Measurements from ENCODE around the gene PTHLH.

The PTHLH gene

DNA sequence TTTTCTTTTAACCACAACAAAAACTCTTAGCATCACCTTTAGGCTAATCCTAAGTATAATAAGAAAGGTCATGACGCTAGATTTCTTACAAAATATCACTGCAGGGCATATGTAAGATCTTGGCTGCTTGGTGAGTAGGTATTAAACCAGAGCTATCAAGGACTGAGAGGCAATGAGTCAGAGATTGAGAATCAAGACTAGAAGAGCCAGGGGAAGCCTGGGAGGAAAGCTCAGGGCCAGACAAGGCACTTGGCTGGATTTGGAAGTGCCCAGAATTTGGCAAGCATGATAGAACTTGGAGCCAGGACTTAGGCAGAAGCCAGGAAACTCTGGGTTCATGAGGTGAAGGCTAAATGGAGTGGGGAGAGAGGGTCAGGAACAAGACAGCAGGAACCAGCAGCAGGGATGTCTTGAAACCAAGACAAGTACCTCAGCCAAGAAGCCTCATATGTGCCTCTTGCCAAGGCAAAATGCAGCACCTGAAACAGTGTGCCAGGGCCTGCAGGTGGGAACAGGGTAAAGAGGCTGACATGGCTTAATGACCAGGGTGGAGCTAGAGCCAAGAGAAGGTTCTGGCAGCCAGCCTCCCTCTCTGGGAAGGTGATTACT, 49.9 kb downstream of the PTHLH start:
- Histone ChIP-seq H3K27me3 (ENCODE audit: control insufficient read depth in 1 of 2, insufficient read depth in 2 of 2, low read length in 2 of 2) (no peaks in the 10 kb centered on the region), H3K4me3 (ENCODE audit: low read depth in 1 of 2, low read length in 2 of 2) (no peak overlapping the region), H3K27ac (ENCODE audit: low read depth, low read length) (no peak overlapping the region), H3K4me1 (ENCODE audit: control insufficient read depth in 1 of 2, insufficient read depth in 2 of 2, low read length in 2 of 2) (no peaks in the 10 kb centered on the region), H3K36me3 (ENCODE audit: control insufficient read depth in 1 of 2, insufficient read depth in 2 of 2, low read length in 2 of 2) (no peaks in the 10 kb centered on the region), H3K9ac (ENCODE audit: low read depth in 1 of 2, low read length in 2 of 2) (no peak overlapping the region), H3K9me3 (ENCODE audit: control insufficient read depth in 1 of 2, low read length in 2 of 2) (no peaks in the 10 kb centered on the region)

DNA sequence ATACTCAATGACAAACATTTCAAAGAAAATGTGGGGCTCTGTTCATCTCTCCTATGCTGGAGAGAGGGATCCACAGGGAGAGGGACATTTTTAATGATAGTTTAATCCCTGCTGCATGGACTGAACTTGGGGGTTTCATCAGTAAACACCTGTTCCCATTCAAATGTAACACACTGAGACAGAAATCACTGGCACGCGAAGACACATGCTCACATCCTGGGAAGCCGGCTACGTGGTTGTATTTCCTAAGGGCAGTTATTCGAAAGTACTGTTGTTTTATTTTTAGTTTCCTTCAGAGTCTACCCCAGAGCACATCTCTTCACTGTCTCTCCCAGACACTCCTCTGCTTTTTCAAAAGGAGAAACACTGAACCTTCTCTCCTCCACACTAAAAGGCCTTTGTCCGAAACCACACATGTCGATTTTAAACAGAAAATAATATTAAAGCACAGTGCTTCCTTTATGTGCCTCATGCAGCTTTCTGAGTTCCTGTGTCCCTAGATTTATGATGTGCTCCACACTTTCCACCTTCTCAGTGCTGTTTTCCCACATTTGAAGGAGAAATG, 52.8 kb downstream of the PTHLH start:
- Histone ChIP-seq H3K9ac (ENCODE audit: low read depth in 1 of 2, low read length in 2 of 2) (no peak overlapping the region), H3K27me3 (ENCODE audit: control insufficient read depth in 1 of 2, insufficient read depth in 2 of 2, low read length in 2 of 2) (no peaks in the 10 kb centered on the region), H3K4me1 (ENCODE audit: control insufficient read depth in 1 of 2, insufficient read depth in 2 of 2, low read length in 2 of 2) (no peaks in the 10 kb centered on the region), H3K36me3 (ENCODE audit: control insufficient read depth in 1 of 2, insufficient read depth in 2 of 2, low read length in 2 of 2) (no peaks in the 10 kb centered on the region), H3K4me3 (ENCODE audit: low read depth in 1 of 2, low read length in 2 of 2) (no peak overlapping the region), H3K27ac (ENCODE audit: low read depth, low read length) (no peak overlapping the region), H3K9me3 (ENCODE audit: control insufficient read depth in 1 of 2, low read length in 2 of 2) (no peaks in the 10 kb centered on the region)

DNA sequence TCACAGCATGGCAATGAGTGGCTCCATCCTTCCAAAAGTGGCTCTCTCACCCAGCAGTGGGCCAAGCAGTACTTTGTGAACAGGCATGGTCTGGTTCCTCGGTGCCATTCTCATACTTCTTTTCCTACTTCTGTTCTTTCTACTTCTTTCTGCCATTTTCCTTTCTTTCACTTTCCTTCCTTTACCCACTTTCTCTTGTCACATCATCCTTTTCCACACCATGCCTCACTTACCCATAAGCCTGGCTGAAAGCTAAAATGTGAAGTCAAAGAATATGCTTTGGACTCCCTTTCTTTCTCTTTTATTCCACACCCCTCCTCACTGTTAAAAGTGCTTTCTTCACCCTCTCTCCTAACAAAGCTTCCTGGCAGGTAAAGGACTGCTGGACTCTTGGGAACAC, 57.0 kb downstream of the PTHLH start:
- H3K36me3 ChIP-seq (ENCODE audit: control insufficient read depth in 1 of 2, insufficient read depth in 2 of 2, low read length in 2 of 2) = no peaks in the 10 kb centered on the region
- H3K4me3 ChIP-seq (ENCODE audit: low read depth in 1 of 2, low read length in 2 of 2) = no peak overlapping the region
- H3K9ac ChIP-seq (ENCODE audit: low read depth in 1 of 2, low read length in 2 of 2) = no peak overlapping the region
- H3K9me3 ChIP-seq (ENCODE audit: control insufficient read depth in 1 of 2, low read length in 2 of 2) = no peaks in the 10 kb centered on the region
- no peaks in the 10 kb centered on the region for H3K4me1 ChIP-seq (ENCODE audit: control insufficient read depth in 1 of 2, insufficient read depth in 2 of 2, low read length in 2 of 2)
- no peak overlapping the region for H3K27ac ChIP-seq (ENCODE audit: low read depth, low read length)
- no peaks in the 10 kb centered on the region for H3K27me3 ChIP-seq (ENCODE audit: control insufficient read depth in 1 of 2, insufficient read depth in 2 of 2, low read length in 2 of 2)

DNA sequence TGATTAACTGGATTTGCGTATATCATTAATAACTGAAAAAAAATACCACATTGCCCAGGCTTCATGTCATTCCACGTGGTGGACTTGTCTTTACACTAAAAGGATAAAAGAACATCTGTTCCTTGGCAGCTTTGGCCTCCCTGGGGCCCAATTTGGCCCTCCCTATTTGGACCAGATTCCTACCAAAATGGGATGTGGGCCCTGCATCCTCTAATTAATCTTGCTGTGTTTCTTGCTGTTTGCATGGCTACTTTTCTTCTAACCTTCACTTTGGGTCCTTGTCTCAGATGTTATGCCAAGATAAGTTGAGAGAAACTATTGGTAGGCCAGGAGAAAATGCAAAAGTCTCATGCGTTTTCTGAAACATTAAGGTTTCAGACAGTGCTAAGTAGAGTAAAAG, 57.5 kb downstream of the PTHLH start:
- Histone ChIP-seq H3K9ac (ENCODE audit: low read depth in 1 of 2, low read length in 2 of 2) (no peak overlapping the region), H3K27ac (ENCODE audit: low read depth, low read length) (no peak overlapping the region), H3K9me3 (ENCODE audit: control insufficient read depth in 1 of 2, low read length in 2 of 2) (no peaks in the 10 kb centered on the region), H3K4me1 (ENCODE audit: control insufficient read depth in 1 of 2, insufficient read depth in 2 of 2, low read length in 2 of 2) (no peaks in the 10 kb centered on the region), H3K36me3 (ENCODE audit: control insufficient read depth in 1 of 2, insufficient read depth in 2 of 2, low read length in 2 of 2) (no peaks in the 10 kb centered on the region), H3K27me3 (ENCODE audit: control insufficient read depth in 1 of 2, insufficient read depth in 2 of 2, low read length in 2 of 2) (no peaks in the 10 kb centered on the region), H3K4me3 (ENCODE audit: low read depth in 1 of 2, low read length in 2 of 2) (no peak overlapping the region)

DNA sequence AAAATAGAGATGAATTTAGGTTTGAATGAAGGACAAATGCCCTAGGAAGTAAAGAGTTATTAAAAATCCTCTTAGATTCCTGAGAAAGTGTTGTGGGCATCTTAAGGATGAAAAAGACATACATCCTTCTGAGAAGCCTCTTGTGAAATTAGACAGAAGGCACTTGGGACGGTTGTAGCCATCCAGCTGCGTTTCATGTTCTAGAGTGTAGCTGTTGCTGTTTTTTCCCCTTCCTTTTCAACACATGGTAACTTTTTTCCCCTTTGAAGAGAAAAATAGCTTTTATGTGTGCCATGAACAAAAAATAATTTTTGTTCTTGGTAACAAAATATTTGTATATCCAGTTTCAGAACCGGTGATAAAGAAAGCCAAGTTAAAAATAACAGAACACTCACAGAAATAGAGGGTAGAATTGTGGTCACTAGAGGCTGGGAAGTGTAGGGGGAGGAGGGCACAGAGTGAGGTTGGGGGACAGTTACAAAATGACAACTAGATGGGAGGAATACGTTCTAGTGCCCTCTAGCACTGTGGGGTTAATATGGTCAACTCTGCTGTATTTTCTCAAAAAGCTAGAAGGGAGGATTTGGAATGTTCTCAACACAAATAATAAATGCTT, 58.4 kb downstream of the PTHLH start:
- Histone ChIP-seq H3K4me1 (ENCODE audit: control insufficient read depth in 1 of 2, insufficient read depth in 2 of 2, low read length in 2 of 2) (no peaks in the 10 kb centered on the region), H3K9me3 (ENCODE audit: control insufficient read depth in 1 of 2, low read length in 2 of 2) (no peaks in the 10 kb centered on the region), H3K4me3 (ENCODE audit: low read depth in 1 of 2, low read length in 2 of 2) (no peak overlapping the region), H3K27me3 (ENCODE audit: control insufficient read depth in 1 of 2, insufficient read depth in 2 of 2, low read length in 2 of 2) (no peaks in the 10 kb centered on the region), H3K27ac (ENCODE audit: low read depth, low read length) (no peak overlapping the region), H3K36me3 (ENCODE audit: control insufficient read depth in 1 of 2, insufficient read depth in 2 of 2, low read length in 2 of 2) (no peaks in the 10 kb centered on the region), H3K9ac (ENCODE audit: low read depth in 1 of 2, low read length in 2 of 2) (no peak overlapping the region)

DNA sequence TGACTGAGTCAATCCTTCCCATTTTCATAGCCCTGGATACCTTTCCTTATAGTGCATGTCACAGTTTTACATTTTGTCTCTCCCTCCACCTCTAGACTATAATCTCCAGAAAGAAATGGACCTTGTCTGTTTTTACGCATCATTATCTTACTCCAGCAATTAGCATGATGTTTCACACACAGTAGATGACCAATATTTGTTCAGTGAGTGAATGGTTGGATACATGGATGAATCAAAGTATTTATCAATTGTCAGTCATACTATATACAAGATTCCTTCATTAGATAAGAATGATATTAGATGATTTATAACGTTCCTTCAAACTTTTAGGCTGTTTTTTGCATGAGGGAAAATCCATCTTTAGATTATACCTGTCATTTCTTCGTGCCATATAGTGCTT, 61.1 kb downstream of the PTHLH start:
- no peaks in the 10 kb centered on the region for H3K4me1 ChIP-seq (ENCODE audit: control insufficient read depth in 1 of 2, insufficient read depth in 2 of 2, low read length in 2 of 2)
- H3K4me3 ChIP-seq (ENCODE audit: low read depth in 1 of 2, low read length in 2 of 2) = no peak overlapping the region
- no peaks in the 10 kb centered on the region for H3K36me3 ChIP-seq (ENCODE audit: control insufficient read depth in 1 of 2, insufficient read depth in 2 of 2, low read length in 2 of 2)
- H3K27ac ChIP-seq (ENCODE audit: low read depth, low read length) = no peak overlapping the region
- H3K9me3 ChIP-seq (ENCODE audit: control insufficient read depth in 1 of 2, low read length in 2 of 2) = no peaks in the 10 kb centered on the region
- H3K9ac ChIP-seq (ENCODE audit: low read depth in 1 of 2, low read length in 2 of 2) = no peak overlapping the region
- H3K27me3 ChIP-seq (ENCODE audit: control insufficient read depth in 1 of 2, insufficient read depth in 2 of 2, low read length in 2 of 2) = no peaks in the 10 kb centered on the region

Measured in duodenal mucosa (tissue), 2 donors.